GM23338 (cell line): Measurements from ENCODE around the gene PRKCI.

ENCODE experiments used
- CREB1 ChIP-seq: fragments of 250-450 bp; sonication (Bioruptor Pico); IDR thresholded peaks from 2 replicates; pipeline ENCODE4 v1.5.0; 2020; ENCODE audit warnings: low read depth, mild to moderate bottlenecking, moderate library complexity
- EZH2 ChIP-seq: fragments of 200-600 bp; sonication (generic); IDR thresholded peaks from one replicate; pipeline ENCODE4 v1.8.0; 2017; ENCODE audit warnings: antibody characterized with exemption, mild to moderate bottlenecking, low read depth; ENCODE audit not compliant: unreplicated experiment
- POLR2AphosphoS5 ChIP-seq: IDR thresholded peaks from 2 replicates; pipeline ENCODE4 v1.6.1; 2016; ENCODE audit warnings: antibody characterized with exemption, low read depth
- TF ChIP-seq, protein P1 (sequence below), 2 experiments: fragments of 200-600 bp in 1 of 2; sonication (generic) in 1 of 2; conservative IDR thresholded peaks; 2 replicates each; pipeline versions ENCODE4 v1.5.1 to v1.6.1; 2016 to 2017; ENCODE audit warnings: antibody characterized with exemption in 2 of 2, low read depth in 2 of 2, mild to moderate bottlenecking in 2 of 2, moderate library complexity in 1 of 2
- TF ChIP-seq, protein P2 (sequence below): IDR thresholded peaks from one replicate; pipeline ENCODE4 v1.6.1; 2018; ENCODE audit warnings: antibody characterized with exemption; ENCODE audit not compliant: unreplicated experiment

DNA sequence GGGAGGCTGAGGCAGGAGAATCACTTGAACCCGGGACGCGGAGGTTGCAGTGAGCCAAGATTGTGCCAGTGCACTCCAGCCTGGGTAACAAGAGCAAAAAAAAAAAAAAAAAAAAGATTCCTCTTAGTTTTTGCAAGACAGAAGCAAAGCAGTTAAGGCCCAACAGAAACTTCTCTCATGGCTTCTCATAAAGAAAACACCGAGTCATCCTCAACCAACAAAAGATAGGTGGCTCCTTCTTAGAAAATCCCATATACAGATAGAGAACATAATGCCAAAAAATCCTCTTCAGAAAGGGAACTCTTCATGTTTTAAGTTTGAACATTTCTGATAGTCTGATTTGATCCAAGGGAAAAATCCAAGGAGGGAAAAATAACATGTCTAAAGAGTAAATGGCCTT, 122.7 kb downstream of the PRKCI start:
- TF ChIP-seq EZH2, result no peak
- TF ChIP-seq, protein P1, sequence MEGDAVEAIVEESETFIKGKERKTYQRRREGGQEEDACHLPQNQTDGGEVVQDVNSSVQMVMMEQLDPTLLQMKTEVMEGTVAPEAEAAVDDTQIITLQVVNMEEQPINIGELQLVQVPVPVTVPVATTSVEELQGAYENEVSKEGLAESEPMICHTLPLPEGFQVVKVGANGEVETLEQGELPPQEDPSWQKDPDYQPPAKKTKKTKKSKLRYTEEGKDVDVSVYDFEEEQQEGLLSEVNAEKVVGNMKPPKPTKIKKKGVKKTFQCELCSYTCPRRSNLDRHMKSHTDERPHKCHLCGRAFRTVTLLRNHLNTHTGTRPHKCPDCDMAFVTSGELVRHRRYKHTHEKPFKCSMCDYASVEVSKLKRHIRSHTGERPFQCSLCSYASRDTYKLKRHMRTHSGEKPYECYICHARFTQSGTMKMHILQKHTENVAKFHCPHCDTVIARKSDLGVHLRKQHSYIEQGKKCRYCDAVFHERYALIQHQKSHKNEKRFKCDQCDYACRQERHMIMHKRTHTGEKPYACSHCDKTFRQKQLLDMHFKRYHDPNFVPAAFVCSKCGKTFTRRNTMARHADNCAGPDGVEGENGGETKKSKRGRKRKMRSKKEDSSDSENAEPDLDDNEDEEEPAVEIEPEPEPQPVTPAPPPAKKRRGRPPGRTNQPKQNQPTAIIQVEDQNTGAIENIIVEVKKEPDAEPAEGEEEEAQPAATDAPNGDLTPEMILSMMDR (conservative IDR thresholded peaks at IDR 0.05; ENCODE audit: low read depth in 2 of 2), result no peak
- no peak for TF ChIP-seq CREB1 (CRISPR knock-in tag)
- TF ChIP-seq POLR2AphosphoS5, result no peak
- TF ChIP-seq, protein P2, sequence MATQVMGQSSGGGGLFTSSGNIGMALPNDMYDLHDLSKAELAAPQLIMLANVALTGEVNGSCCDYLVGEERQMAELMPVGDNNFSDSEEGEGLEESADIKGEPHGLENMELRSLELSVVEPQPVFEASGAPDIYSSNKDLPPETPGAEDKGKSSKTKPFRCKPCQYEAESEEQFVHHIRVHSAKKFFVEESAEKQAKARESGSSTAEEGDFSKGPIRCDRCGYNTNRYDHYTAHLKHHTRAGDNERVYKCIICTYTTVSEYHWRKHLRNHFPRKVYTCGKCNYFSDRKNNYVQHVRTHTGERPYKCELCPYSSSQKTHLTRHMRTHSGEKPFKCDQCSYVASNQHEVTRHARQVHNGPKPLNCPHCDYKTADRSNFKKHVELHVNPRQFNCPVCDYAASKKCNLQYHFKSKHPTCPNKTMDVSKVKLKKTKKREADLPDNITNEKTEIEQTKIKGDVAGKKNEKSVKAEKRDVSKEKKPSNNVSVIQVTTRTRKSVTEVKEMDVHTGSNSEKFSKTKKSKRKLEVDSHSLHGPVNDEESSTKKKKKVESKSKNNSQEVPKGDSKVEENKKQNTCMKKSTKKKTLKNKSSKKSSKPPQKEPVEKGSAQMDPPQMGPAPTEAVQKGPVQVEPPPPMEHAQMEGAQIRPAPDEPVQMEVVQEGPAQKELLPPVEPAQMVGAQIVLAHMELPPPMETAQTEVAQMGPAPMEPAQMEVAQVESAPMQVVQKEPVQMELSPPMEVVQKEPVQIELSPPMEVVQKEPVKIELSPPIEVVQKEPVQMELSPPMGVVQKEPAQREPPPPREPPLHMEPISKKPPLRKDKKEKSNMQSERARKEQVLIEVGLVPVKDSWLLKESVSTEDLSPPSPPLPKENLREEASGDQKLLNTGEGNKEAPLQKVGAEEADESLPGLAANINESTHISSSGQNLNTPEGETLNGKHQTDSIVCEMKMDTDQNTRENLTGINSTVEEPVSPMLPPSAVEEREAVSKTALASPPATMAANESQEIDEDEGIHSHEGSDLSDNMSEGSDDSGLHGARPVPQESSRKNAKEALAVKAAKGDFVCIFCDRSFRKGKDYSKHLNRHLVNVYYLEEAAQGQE, result no peak
